Tibial nerve (tissue), 4 donors: ENCODE measurements around the gene SLC25A30. TPM values are rescaled to one million over a fixed set of nuclear protein-coding genes. Genes with fewer than 3 reads are reported as not detected.
"Not testable (repeated sequence)": the region's sequence is repeated elsewhere in the genome, so short reads cannot be mapped to it uniquely, and the experiment has no call there.

ENCODE experiments used
- DNase-seq, 2 donors: peaks; one replicate each; pipeline ENCODE4 v3.0.0-alpha.2; 2019; ENCODE audit warnings: low spot score in 2 of 2
- H3K27ac ChIP-seq, 4 donors: fragments of 200-600 bp; sonication (generic) in 3 of 4; one replicate each; pipeline ENCODE4 v1.5.1; 2017 to 2019; ENCODE audit warnings: mild to moderate bottlenecking in 1 of 4
- H3K27me3 ChIP-seq, 2 donors: fragments of 200-600 bp; sonication (generic) in 1 of 2; one replicate each; pipeline versions ENCODE4 v1.5.1 to v1.6.0; 2017 to 2019
- H3K36me3 ChIP-seq, 3 donors: fragments of 200-600 bp; sonication (generic); one replicate each; pipeline ENCODE4 v1.5.1; 2018 to 2019
- H3K4me1 ChIP-seq, 4 donors: fragments of 200-600 bp; sonication (generic) in 3 of 4; one replicate each; pipeline ENCODE4 v1.5.1; 2017 to 2019
- H3K4me3 ChIP-seq, 4 donors: fragments of 200-600 bp; sonication (generic) in 3 of 4; one replicate each; pipeline ENCODE4 v1.5.1; 2017 to 2019; ENCODE audit warnings: mild to moderate bottlenecking in 1 of 4, moderate library complexity in 1 of 4
- H3K9me3 ChIP-seq, 4 donors: fragments of 200-600 bp; sonication (generic) in 3 of 4; one replicate each; pipeline ENCODE4 v1.5.1; 2017 to 2019
- EP300 ChIP-seq, 2 donors: sonication (generic); formaldehyde crosslinking; IDR thresholded peaks; one replicate each; pipeline ENCODE4 v1.6.1; 2017; ENCODE audit warnings: antibody characterized with exemption in 2 of 2, mild to moderate bottlenecking in 1 of 2
- POLR2A ChIP-seq, 2 donors: fragments of 450-650 bp; IDR thresholded peaks; one replicate each; pipeline ENCODE4 v1.6.1; 2017; ENCODE audit warnings: antibody characterized with exemption in 2 of 2, mild to moderate bottlenecking in 2 of 2, moderate library complexity in 2 of 2
- WGBS, 2 donors: methylation state at CpG; one replicate each; pipeline ENCODE4 v1.1.5; 2018; 5-methylcytosine and 5-hydroxymethylcytosine counted together
- total RNA-seq, 4 donors: library from RNA; depleted of rRNA; stranded (reverse); fragments of >200 nt; gene quantifications; one replicate each; pipeline ENCODE4 v1.1.0, GENCODE V29; 2016
- TF ChIP-seq, protein P1 (sequence below), 5 experiments: fragments of 200-600 bp in 3 of 5; fragments of 450-650 bp in 2 of 5; sonication (generic) in 3 of 5; IDR thresholded peaks; one replicate each; pipeline ENCODE4 v1.5.1; 2016 to 2019; ENCODE audit warnings: antibody characterized with exemption in 5 of 5, mild to moderate bottlenecking in 3 of 5, moderate library complexity in 2 of 5

Gene SLC25A30
- total RNA-seq, 4 donors from 2014 or later = 9.6 to 20.1 (median 12.0) TPM

DNA sequence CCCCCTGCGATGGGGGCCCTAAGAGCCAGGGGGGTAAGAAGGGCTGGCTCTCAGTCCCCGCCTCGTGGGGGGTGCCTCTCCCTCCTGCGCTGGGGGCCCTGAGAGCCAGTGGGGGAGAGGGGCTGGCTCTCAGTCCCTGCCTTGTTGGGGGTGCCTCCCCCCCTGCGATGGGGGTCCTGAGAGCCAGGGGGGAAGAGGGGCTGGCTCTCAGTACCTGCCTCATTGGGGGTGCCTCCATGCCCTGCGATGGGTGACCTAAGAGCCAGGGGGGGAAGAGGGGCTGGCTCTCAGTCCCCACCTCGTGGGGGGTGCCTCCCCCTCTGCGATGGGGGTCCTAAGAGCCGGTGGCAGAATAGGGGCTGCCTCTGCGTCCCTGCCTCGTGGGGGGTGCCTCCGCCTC is 40.9 kb downstream of the SLC25A30 start:
- not testable (repeated sequence) for H3K4me1 ChIP-seq, H3K9me3 ChIP-seq, H3K4me3 ChIP-seq, H3K27me3 ChIP-seq, DNase-seq
- WGBS, 2 donors = 53% methylated on average over 3 of the region's 12 CpGs; no CpG with 5 or more reads in 1 of the 2 donors
- peaks cover 0 to 11% (median 0%) of the 10 kb centered on the region in 3 donors for H3K36me3 ChIP-seq
- H3K27ac ChIP-seq = peak overlapping the region in 1 of 4 donors; percentile 62

DNA sequence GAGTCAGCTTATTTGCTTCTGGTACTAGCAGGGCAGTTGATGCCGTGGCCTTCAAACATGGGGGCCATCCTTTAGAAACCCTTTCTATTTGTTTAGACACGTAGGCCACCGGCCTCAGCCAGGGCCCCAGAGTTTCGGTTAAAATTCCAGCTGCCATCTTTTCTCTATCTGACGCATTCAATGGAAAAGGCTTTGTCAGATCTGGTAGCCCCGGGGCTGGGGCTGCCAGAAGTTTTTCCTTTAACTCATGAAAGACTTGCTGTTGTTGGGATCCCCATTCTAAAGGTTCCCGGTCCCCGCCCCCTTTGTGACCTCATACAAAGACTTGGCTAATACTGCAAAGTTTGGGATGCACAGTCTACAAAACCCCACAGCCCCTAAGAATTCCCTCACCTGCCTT is 41.5 kb downstream of the SLC25A30 start:
- peaks cover 0 to 15% (median 0%) of the 10 kb centered on the region in 3 donors for H3K36me3 ChIP-seq
- 42 to 65% methylated on average over 8 of the region's 8 CpGs for WGBS, 2 donors
- H3K27ac ChIP-seq, H3K27me3 ChIP-seq, H3K9me3 ChIP-seq, DNase-seq, H3K4me1 ChIP-seq, H3K4me3 ChIP-seq: not testable (repeated sequence)

DNA sequence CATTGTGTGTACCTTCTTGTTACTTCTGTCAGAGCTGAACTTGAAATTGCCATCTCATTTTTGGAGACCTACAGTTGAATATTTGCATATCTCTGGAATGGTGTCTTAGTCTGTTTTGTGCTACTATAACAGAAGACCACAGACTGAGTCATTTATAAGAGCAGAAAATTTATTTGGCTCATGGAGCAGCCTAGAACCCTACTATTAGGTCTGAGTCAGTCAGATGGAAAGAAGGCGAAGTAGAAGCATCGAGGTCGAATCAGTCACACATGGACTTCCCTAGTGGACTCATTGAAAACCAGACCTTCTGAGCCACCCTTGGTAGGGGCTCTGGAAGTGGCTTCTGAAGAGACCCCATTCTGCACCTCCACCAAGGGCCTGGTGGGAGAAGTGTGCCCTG is 43.3 kb downstream of the SLC25A30 start:
- H3K4me3 ChIP-seq = no peak overlapping the region
- H3K27me3 ChIP-seq = no peaks in the 10 kb centered on the region
- TF ChIP-seq EP300 (IDR thresholded peaks at IDR 0.05) (no peak), POLR2A (IDR thresholded peaks at IDR 0.05) (no peak)
- TF ChIP-seq, protein P1, sequence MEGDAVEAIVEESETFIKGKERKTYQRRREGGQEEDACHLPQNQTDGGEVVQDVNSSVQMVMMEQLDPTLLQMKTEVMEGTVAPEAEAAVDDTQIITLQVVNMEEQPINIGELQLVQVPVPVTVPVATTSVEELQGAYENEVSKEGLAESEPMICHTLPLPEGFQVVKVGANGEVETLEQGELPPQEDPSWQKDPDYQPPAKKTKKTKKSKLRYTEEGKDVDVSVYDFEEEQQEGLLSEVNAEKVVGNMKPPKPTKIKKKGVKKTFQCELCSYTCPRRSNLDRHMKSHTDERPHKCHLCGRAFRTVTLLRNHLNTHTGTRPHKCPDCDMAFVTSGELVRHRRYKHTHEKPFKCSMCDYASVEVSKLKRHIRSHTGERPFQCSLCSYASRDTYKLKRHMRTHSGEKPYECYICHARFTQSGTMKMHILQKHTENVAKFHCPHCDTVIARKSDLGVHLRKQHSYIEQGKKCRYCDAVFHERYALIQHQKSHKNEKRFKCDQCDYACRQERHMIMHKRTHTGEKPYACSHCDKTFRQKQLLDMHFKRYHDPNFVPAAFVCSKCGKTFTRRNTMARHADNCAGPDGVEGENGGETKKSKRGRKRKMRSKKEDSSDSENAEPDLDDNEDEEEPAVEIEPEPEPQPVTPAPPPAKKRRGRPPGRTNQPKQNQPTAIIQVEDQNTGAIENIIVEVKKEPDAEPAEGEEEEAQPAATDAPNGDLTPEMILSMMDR (IDR thresholded peaks at IDR 0.05) = no peak
- peaks cover 0 to 13% (median 4%) of the 10 kb centered on the region in 4 donors for H3K4me1 ChIP-seq
- H3K36me3 ChIP-seq = peaks cover 0 to 15% (median 0%) of the 10 kb centered on the region in 3 donors
- 93% methylated on average over 3 of the region's 3 CpGs for WGBS, 2 donors
- no peak for DNase-seq
- no peak overlapping the region for H3K27ac ChIP-seq
- no peaks in the 10 kb centered on the region for H3K9me3 ChIP-seq

DNA sequence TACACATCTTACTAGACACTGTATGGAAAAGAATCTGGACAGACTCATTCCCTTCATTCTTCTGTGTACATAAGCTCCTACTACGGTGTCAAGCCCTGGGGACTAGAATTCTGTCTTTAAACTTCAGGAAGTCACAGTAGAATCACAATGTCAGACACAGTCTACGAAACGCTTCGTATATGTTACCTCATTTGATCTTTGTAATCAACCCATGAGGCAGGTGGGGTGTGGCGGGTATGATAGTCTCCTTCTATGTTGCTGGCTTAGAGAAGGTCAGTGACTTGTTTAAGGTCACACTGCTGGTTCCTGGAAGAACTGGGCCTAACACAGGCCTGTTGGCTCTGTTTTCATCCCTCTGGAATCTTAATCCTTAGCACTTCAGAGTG is 45.0 kb downstream of the SLC25A30 start:
- DNase-seq = no peak
- H3K4me1 ChIP-seq = peaks cover 0 to 13% (median 4%) of the 10 kb centered on the region in 4 donors
- TF ChIP-seq, protein P1 (IDR thresholded peaks at IDR 0.05) = no peak
- TF ChIP-seq POLR2A (IDR thresholded peaks at IDR 0.05) (no peak), EP300 (IDR thresholded peaks at IDR 0.05) (no peak)
- no peaks in the 10 kb centered on the region for H3K27me3 ChIP-seq
- no peaks in the 10 kb centered on the region for H3K9me3 ChIP-seq
- H3K4me3 ChIP-seq = no peak overlapping the region
- H3K27ac ChIP-seq = no peak overlapping the region
- H3K36me3 ChIP-seq = peaks cover 0 to 24% (median 0%) of the 10 kb centered on the region in 3 donors
- 80 to 81% methylated on average over 5 of the region's 5 CpGs for WGBS, 2 donors

DNA sequence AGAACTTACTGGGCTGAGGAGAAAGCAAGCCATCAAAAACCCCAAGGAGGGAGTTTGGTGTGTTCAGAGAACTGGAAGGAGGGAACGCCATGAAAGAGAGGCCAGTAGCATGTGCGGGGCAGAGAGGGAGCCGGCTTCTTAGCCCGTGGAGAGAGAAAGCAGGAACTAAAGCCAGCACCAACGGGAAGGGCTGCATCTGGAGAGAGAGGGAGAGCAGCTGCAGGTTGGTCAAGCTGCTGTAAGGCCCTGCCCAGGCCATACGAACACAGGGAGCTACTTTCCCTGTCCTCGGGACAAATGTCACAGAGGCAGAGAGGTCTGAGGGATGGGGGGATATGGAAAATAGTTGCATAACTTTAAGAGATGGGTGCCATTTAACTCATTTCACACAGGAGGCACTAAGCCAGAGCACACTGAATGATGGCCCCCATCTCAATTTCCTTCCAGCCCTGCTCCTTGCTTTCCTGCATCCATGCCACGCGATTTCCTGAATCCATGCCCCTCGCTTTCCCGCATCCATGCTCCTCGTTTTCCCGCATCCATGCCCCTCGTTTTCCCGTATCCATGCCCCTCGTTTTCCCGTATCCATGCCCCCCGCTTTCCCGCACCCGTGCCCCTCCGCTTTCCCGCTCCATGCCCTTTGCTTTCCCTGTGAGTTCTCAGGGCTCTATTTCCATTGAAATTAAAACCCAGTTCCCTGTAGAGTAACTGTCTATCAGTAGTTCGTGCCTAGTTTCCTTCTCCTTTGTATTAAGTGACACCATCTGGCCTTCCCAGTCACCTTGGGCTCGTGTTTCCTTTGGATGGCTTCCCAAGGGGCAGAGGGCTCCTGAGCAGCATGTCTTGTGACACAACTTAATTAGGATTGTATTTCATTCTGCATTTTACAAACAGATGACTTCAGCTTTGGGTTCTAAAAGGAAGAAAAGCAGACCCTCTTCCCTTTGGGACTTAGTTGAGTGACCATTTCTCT is 45.7 kb downstream of the SLC25A30 start:
- 73 to 77% methylated on average over 24 of the region's 24 CpGs for WGBS, 2 donors
- Histone ChIP-seq H3K27ac (no peak overlapping the region), H3K4me1 (peaks cover 0 to 13% (median 6%) of the 10 kb centered on the region in 4 donors), H3K9me3 (no peaks in the 10 kb centered on the region), H3K36me3 (peaks cover 0 to 24% (median 0%) of the 10 kb centered on the region in 3 donors), H3K4me3 (no peak overlapping the region), H3K27me3 (no peaks in the 10 kb centered on the region)
- DNase-seq = no peak
- TF ChIP-seq POLR2A (IDR thresholded peaks at IDR 0.05) (no peak), EP300 (IDR thresholded peaks at IDR 0.05) (no peak)
- TF ChIP-seq, protein P1 (IDR thresholded peaks at IDR 0.05) = no peak

DNA sequence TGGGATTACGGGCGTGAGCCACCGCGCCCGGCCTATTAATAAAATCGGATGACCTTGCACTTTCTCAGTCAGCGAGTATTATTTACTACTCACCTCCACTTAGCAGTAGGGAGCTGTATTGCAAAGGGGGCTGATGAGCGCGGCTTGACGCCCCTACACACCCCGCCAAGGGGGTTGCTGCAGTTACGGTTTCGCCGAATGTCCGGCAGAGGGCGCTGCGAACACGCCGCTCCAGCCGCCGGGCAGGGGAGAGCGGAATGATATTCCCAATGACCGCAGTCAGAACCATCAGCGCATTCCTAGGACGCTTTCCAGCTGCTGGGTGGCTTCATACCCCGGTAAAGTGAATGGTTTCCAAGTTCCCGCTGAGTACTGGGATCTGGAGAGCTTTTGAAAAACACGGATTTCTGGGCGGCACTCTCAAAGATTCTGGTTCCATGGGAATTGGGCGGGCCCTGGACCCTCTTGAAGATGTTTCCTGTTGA is 47.2 kb downstream of the SLC25A30 start:
- Histone ChIP-seq H3K4me3 (peak overlapping the region in 1 of 4 donors; percentile 13), H3K27me3 (no peaks in the 10 kb centered on the region), H3K27ac (peak overlapping the region in 2 of 4 donors; percentile 53 to 68), H3K36me3 (peaks cover 0 to 32% (median 0%) of the 10 kb centered on the region in 3 donors), H3K4me1 (peaks cover 0 to 14% (median 6%) of the 10 kb centered on the region in 4 donors), H3K9me3 (no peaks in the 10 kb centered on the region)
- WGBS, 2 donors = 12 to 22% methylated on average over 26 to 30 of the region's 30 CpGs
- TF ChIP-seq EP300 (IDR thresholded peaks at IDR 0.05) (peak; percentile 16 to 54), POLR2A (IDR thresholded peaks at IDR 0.05) (no peak)
- TF ChIP-seq, protein P1 (IDR thresholded peaks at IDR 0.05) = peak; percentile 85 to 95 (median 94)
- DNase-seq = peak; percentile 40 to 44
